Measurements from ENCODE around the gene CEP78.

- TF ChIP-seq CTCF (conservative IDR thresholded peaks at IDR 0.05; ENCODE audit: low read length) (no peak), EZH2phosphoT487 (IDR thresholded peaks at IDR 0.05; ENCODE audit: borderline replicate concordance) (no peak)
These were observed 59.9 kb downstream of the CEP78 start for GRCh38 chr9:78295731-78296130.

All from Loucy (cell line).